Breast epithelium (tissue), 3 donors: ENCODE data around the gene CCDC92.

Source experiments
- POLR2A ChIP-seq: fragments of 450-650 bp; IDR thresholded peaks from one replicate; pipeline ENCODE4 v1.6.1; 2016; ENCODE audit warnings: antibody characterized with exemption, mild to moderate bottlenecking, moderate library complexity
- POLR2AphosphoS5 ChIP-seq, 3 donors: sonication (generic); formaldehyde crosslinking; IDR thresholded peaks; one replicate each; pipeline ENCODE4 v1.6.1; 2017; ENCODE audit warnings: antibody characterized with exemption in 3 of 3
- TF ChIP-seq, protein P1 (sequence below), 3 donors: fragments of 450-650 bp; IDR thresholded peaks; one replicate each; pipeline ENCODE4 v1.5.1; 2016 to 2017; ENCODE audit warnings: antibody characterized with exemption in 3 of 3, mild to moderate bottlenecking in 3 of 3, moderate library complexity in 3 of 3

GRCh38 chr12:123971770-123972456 lies 718 bp downstream of the CCDC92 start:
- no peak for TF ChIP-seq POLR2A
- TF ChIP-seq, protein P1, sequence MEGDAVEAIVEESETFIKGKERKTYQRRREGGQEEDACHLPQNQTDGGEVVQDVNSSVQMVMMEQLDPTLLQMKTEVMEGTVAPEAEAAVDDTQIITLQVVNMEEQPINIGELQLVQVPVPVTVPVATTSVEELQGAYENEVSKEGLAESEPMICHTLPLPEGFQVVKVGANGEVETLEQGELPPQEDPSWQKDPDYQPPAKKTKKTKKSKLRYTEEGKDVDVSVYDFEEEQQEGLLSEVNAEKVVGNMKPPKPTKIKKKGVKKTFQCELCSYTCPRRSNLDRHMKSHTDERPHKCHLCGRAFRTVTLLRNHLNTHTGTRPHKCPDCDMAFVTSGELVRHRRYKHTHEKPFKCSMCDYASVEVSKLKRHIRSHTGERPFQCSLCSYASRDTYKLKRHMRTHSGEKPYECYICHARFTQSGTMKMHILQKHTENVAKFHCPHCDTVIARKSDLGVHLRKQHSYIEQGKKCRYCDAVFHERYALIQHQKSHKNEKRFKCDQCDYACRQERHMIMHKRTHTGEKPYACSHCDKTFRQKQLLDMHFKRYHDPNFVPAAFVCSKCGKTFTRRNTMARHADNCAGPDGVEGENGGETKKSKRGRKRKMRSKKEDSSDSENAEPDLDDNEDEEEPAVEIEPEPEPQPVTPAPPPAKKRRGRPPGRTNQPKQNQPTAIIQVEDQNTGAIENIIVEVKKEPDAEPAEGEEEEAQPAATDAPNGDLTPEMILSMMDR (IDR thresholded peaks at IDR 0.05), result no peak
- peak in 1 of 3 donors; percentile 10 for TF ChIP-seq POLR2AphosphoS5 (IDR thresholded peaks at IDR 0.05)
